Heart right ventricle (tissue), 16 donors: ENCODE measurements around the gene ZNF420. TPM values are rescaled to one million over a fixed set of nuclear protein-coding genes. Genes with fewer than 3 reads are reported as not detected.
"Not testable (repeated sequence)": the region's sequence is repeated elsewhere in the genome, so short reads cannot be mapped to it uniquely, and the experiment has no call there.

Experiments used
- ATAC-seq, 8 donors: fragments of 200-7000 bp; cut with Tn5 transposase; one replicate each; pipeline ENCODE4 v1.9.1; 2020; ENCODE audit warnings: mild to moderate bottlenecking in 8 of 8, moderate library complexity in 8 of 8, moderate number of reproducible peaks in 1 of 8
- DNase-seq, 2 donors: peaks; one replicate each; pipeline ENCODE4 v3.0.0-alpha.2; 2020
- H3K27ac ChIP-seq, 10 donors: fragments of 200-600 bp; sonication (generic) in 2 of 10; one replicate each; pipeline versions ENCODE4 v1.5.0 to v1.8.0; 2020 to 2022; ENCODE audit warnings: mild to moderate bottlenecking in 3 of 10
- H3K27me3 ChIP-seq, 7 donors: fragments of 200-600 bp; one replicate each; pipeline ENCODE4 v1.8.0; 2021 to 2022; ENCODE audit warnings: mild to moderate bottlenecking in 2 of 7
- H3K36me3 ChIP-seq, 9 donors: fragments of 200-600 bp; sonication (generic) in 1 of 9; one replicate each; pipeline versions ENCODE4 v1.5.0 to v1.8.0; 2020 to 2022; ENCODE audit warnings: mild to moderate bottlenecking in 2 of 9
- H3K4me1 ChIP-seq, 9 donors: fragments of 200-600 bp; sonication (generic) in 1 of 9; one replicate each; pipeline versions ENCODE4 v1.5.0 to v1.8.0; 2020 to 2022; ENCODE audit warnings: mild to moderate bottlenecking in 4 of 9
- H3K4me3 ChIP-seq, 10 donors: fragments of 200-600 bp; sonication (generic) in 2 of 10; one replicate each; pipeline versions ENCODE4 v1.5.0 to v1.8.0; 2020 to 2022; ENCODE audit warnings: mild to moderate bottlenecking in 7 of 10, moderate library complexity in 2 of 10
- H3K9me3 ChIP-seq, 11 donors: fragments of 200-600 bp in 10 of 11; sonication (generic) in 2 of 11; one replicate each; pipeline versions ENCODE4 v1.5.0 to v1.8.0; 2013 to 2022; ENCODE audit warnings: mild to moderate bottlenecking in 2 of 11, control low read depth in 1 of 11, moderate library complexity in 1 of 11
- WGBS, 2 donors: extraction: QIAGEN DNeasy Blood & Tissue Kit; methylation state at CpG; one replicate each; pipeline ENCODE4 v1.1.7; 2013; ENCODE audit warnings: inconsistent platforms in 1 of 2; 5-methylcytosine and 5-hydroxymethylcytosine counted together
- intact Hi-C, 10 donors: fragments of 100-400 bp; cut with DNase I; formaldehyde crosslinking; loops; one replicate each; pipeline versions ENCODE4 v1.11.1 to v1.14.2; 2022
- polyA plus RNA-seq, 2 donors: library from polyadenylated mRNA; stranded (reverse); fragments of 200-250 nt; gene quantifications; one replicate each; pipeline ENCODE4 v1.2.3, GENCODE V29; 2013
- total RNA-seq, 10 donors: library from RNA; stranded (reverse); fragmentation: NEBNext Ultra II Directional in 3 of 10; extraction: Animal tissue kit (Norgen Biotek cat#: 25700) in 3 of 10; gene quantifications; one replicate each; pipeline versions ENCODE4 v1.2.1 to v1.2.4, GENCODE V29; 2021 to 2023
- TF ChIP-seq, protein P1 (sequence below), 9 donors: fragments of 200-600 bp; sonication (generic) in 2 of 9; IDR thresholded peaks; one replicate each; pipeline versions ENCODE4 v1.5.0 to v1.8.0; 2021 to 2022; ENCODE audit warnings: antibody characterized with exemption in 9 of 9, mild to moderate bottlenecking in 5 of 9, moderate library complexity in 1 of 9
- donor health status: Arrhythmogenic right ventricular cardiomyopathy.
- donor health status: ischemic (EF 13 %, LVEDD 7.1; RV severe dilation, severe dysfunction).
- donor health status: healthy with polysubstance abuse.
- donor health status: DM: no; HTN: yes; CAD: no.
- donor health status: DM: no; HTN: no; CAD: no.
- donor health status: ischemic (EF 25% LVEDD 6.9; RV normal size, moderate dysfunction).
- donor health status: ischemic (EF 25% LVEDD 5.7; RV mildly dilated, moderate dysfunction).
- donor health status: healthy.
- donor health status: DM: yes; HTN: yes; CAD: no.
- donor health status: Ischemic cardiomyopathy.
- donor health status: ischemic (EF 35%, LVEDD 5.7; RV mildly dilated, moderate dysfunction).
- donor health status: nonischemic (EF 11% LVEDD 7.7; RV severe dilation, severe dysfunction).
- donor health status: DM: yes; HTN: yes; CAD: no.
- donor health status: PGD.
- donor health status: ischemic (EF 29% LVEDD 5.4; RV normal size, mild dysfunction).
- donor health status: nonischemic (EF 23%, LVEDD 6.1; RV moderate dilation, normal function).

The ZNF420 gene
- total and polyA plus RNA-seq, 12 donors, result 2.7 to 12.5 (median 8.2) TPM

GRCh38 chr19:37087110-37087509 is 8.9 kb downstream of the ZNF420 start:
- H3K27ac ChIP-seq, result no peak overlapping the region
- ATAC-seq (no peak), DNase-seq (no peak)
- H3K27me3 ChIP-seq, result no peaks in the 10 kb centered on the region
- intact Hi-C loops, result no loop called here
- WGBS, 2 donors, result 97 to 100% methylated on average over 1 of the region's 1 CpG
- H3K4me3 ChIP-seq, result no peak overlapping the region
- H3K9me3 ChIP-seq, result peaks cover 0 to 100% (median 35%) of the 10 kb centered on the region in 11 donors
- no peaks in the 10 kb centered on the region for H3K4me1 ChIP-seq
- TF ChIP-seq, protein P1, sequence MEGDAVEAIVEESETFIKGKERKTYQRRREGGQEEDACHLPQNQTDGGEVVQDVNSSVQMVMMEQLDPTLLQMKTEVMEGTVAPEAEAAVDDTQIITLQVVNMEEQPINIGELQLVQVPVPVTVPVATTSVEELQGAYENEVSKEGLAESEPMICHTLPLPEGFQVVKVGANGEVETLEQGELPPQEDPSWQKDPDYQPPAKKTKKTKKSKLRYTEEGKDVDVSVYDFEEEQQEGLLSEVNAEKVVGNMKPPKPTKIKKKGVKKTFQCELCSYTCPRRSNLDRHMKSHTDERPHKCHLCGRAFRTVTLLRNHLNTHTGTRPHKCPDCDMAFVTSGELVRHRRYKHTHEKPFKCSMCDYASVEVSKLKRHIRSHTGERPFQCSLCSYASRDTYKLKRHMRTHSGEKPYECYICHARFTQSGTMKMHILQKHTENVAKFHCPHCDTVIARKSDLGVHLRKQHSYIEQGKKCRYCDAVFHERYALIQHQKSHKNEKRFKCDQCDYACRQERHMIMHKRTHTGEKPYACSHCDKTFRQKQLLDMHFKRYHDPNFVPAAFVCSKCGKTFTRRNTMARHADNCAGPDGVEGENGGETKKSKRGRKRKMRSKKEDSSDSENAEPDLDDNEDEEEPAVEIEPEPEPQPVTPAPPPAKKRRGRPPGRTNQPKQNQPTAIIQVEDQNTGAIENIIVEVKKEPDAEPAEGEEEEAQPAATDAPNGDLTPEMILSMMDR (IDR thresholded peaks at IDR 0.05), result no peak
- peaks cover 3 to 90% (median 36%) of the 10 kb centered on the region in 9 donors for H3K36me3 ChIP-seq

DNA sequence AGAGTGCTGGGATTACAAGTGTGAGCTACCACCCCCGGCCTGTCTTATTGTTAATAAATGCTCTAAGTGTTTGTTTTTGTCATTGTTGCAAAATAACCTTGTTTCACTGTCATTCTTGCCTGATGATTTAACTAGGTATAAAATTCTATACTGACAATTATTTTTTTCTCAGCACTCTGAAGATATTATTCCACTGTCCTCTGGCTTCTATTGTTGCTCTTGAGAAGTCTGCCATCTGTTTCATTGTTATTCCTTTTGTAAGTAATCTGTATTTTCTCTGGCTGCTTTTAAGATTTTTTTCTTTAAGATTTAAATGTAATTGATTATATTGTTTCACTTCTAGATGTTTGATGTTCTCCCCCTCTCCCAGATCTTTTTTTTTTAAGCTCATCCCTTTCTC is 17.6 kb downstream of the ZNF420 start:
- ATAC-seq, result no peak
- TF ChIP-seq, protein P1 (IDR thresholded peaks at IDR 0.05), result no peak
- H3K36me3 ChIP-seq, result peaks cover 7 to 100% (median 99%) of the 10 kb centered on the region in 9 donors
- no peaks in the 10 kb centered on the region for H3K4me1 ChIP-seq
- intact Hi-C loops, result no loop called here
- H3K27ac ChIP-seq, result no peak overlapping the region
- DNase-seq, result no peak
- WGBS, 2 donors, result 93 to 100% methylated on average over 1 of the region's 1 CpG
- peaks cover 0 to 100% (median 70%) of the 10 kb centered on the region in 11 donors for H3K9me3 ChIP-seq
- no peaks in the 10 kb centered on the region for H3K27me3 ChIP-seq
- no peak overlapping the region for H3K4me3 ChIP-seq

DNA sequence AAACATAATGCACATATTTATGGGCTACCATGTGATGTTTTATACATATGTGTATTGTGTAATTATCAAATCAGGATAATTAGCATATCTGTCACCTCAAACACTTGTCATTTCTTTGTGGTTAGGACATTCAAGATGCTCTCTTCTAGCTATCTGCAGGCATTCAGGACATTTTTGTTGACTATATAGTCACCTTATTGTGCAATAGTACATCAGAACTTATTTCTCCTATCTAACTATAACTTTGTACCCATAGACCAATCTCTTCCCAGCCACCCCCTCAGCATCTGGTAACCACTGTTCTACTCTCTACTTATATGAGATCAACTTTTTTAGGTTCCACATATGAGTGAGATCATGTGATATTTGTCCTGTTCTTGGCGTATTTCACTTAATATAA is 20.3 kb downstream of the ZNF420 start:
- H3K27ac ChIP-seq, result no peak overlapping the region
- no peak for DNase-seq
- 63 to 96% methylated on average over 1 of the region's 1 CpG for WGBS, 2 donors
- ATAC-seq, result no peak
- H3K27me3 ChIP-seq, result no peaks in the 10 kb centered on the region
- intact Hi-C loops, result no loop called here
- no peaks in the 10 kb centered on the region for H3K4me1 ChIP-seq
- H3K4me3 ChIP-seq, result no peak overlapping the region
- peaks cover 0 to 100% (median 93%) of the 10 kb centered on the region in 9 donors for H3K36me3 ChIP-seq
- H3K9me3 ChIP-seq, result peaks cover 0 to 100% (median 82%) of the 10 kb centered on the region in 11 donors
- TF ChIP-seq, protein P1 (IDR thresholded peaks at IDR 0.05), result no peak

DNA sequence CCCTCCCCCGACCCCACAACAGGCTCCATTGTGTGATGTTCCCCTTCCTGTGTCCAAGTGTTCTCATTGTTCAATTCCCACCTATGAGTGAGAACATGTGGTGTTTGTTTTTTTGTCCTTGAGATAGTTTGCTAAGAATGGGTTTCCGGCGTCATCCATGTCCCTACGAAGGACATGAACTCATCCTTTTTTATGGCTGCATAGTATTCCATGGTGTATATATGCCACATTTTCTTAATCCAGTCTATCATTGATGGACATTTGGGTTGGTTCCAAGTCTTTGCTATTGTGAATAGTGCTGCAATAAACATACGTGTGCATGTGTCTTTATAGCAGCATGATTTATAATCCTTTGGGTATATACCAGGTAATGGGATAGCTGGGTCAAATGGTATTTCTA is 25.9 kb downstream of the ZNF420 start:
- WGBS, 2 donors, result 86 to 97% methylated on average over 4 to 5 of the region's 5 CpGs
- not testable (repeated sequence) for DNase-seq, H3K4me3 ChIP-seq, ATAC-seq, H3K27me3 ChIP-seq, H3K27ac ChIP-seq, H3K4me1 ChIP-seq
- Histone ChIP-seq H3K36me3 (peaks cover 0 to 98% (median 71%) of the 10 kb centered on the region in 9 donors), H3K9me3 (peaks cover 0 to 100% (median 78%) of the 10 kb centered on the region in 11 donors)
- intact Hi-C loops, result loop anchor here in 1 of 10 donors (10.0 kb wide), 1 partner anchor 51 kb away; no protein-coding TSS in a partner anchor

GRCh38 chr19:37111753-37112152 is 33.5 kb downstream of the ZNF420 start:
- H3K27me3 ChIP-seq, DNase-seq, H3K4me1 ChIP-seq, intact Hi-C loops, H3K27ac ChIP-seq, ATAC-seq, H3K4me3 ChIP-seq: not testable (repeated sequence)
- TF ChIP-seq, protein P1 (IDR thresholded peaks at IDR 0.05), result peak in 3 of 9 donors; percentile 10 to 20 (median 18)
- 80 to 85% methylated on average over 7 of the region's 7 CpGs for WGBS, 2 donors
- peaks cover 4 to 100% (median 95%) of the 10 kb centered on the region in 11 donors for H3K9me3 ChIP-seq
- H3K36me3 ChIP-seq, result peaks cover 0 to 100% (median 93%) of the 10 kb centered on the region in 9 donors
